SK-N-SH (cell line): ENCODE measurements around the gene DRD2. TPM values are rescaled to one million over a fixed set of nuclear protein-coding genes. Genes with fewer than 3 reads are reported as not detected.

Experiments
- CTCF ChIA-PET: fragments of 300-600, 350-600 bp; formaldehyde crosslinking; extraction: SDS; loops from one replicate; lab custom pipeline; 2021; lab: Yijun Ruan, JAX
- POLR2A ChIA-PET: fragments of 350-600 bp; sonication (Branson Sonifier 250); formaldehyde crosslinking; extraction: SDS; loops from one replicate; lab custom pipeline; 2020; ENCODE audit warnings: antibody characterized with exemption, inconsistent platforms; lab: Yijun Ruan, JAX
- DNase-seq: peaks from one replicate; pipeline ENCODE4 v3.0.0; 2012
- H2AFZ ChIP-seq: fragments of 200-600 bp; sonication (generic); 2 replicates; pipeline ENCODE4 v1.8.1; 2016; ENCODE audit warnings: antibody characterized with exemption, mild to moderate bottlenecking, low read depth
- H3F3A ChIP-seq: fragments of 200-600 bp; sonication (generic); replicated peaks from 2 replicates; pipeline ENCODE3; 2016; ENCODE audit warnings: antibody characterized with exemption, mild to moderate bottlenecking; ENCODE audit not compliant: insufficient read depth
- H3K27ac ChIP-seq, 2 experiments: fragments of 200-500 bp in 1 of 2; fragments of 200-600 bp in 1 of 2; sonication (Bioruptor generic) in 1 of 2; sonication (generic), shearing (Covaris generic) in 1 of 2; 2 replicates each; pipeline versions ENCODE4 v1.5.1 to v1.6.1; 2014 to 2016; ENCODE audit warnings: low read depth in 2 of 2, inconsistent platforms in 1 of 2, low read length in 1 of 2, mild to moderate bottlenecking in 1 of 2, mixed read lengths in 1 of 2
- H3K27me3 ChIP-seq: fragments of 200-600 bp; sonication (generic), shearing (Covaris generic); 2 replicates; pipeline ENCODE4 v1.6.1; 2016; ENCODE audit warnings: mixed run types; ENCODE audit not compliant: insufficient read depth
- H3K36me3 ChIP-seq, 2 experiments: fragments of 200-500 bp in 1 of 2; fragments of 200-600 bp in 1 of 2; sonication (Bioruptor generic) in 1 of 2; sonication (generic) in 1 of 2; replicated peaks in 1 of 2; 2 replicates each; pipeline versions ENCODE3 to v1.5.1; 2014 to 2016; ENCODE audit warnings: low read length in 1 of 2, mild to moderate bottlenecking in 1 of 2; ENCODE audit not compliant: insufficient read depth in 2 of 2, control insufficient read depth in 1 of 2
- H3K4me1 ChIP-seq, 2 experiments: fragments of 200-500 bp in 1 of 2; fragments of 200-600 bp in 1 of 2; sonication (Bioruptor generic) in 1 of 2; sonication (generic), shearing (Covaris generic) in 1 of 2; 2 replicates each; pipeline versions ENCODE4 v1.5.1 to v1.6.1; 2014 to 2016; ENCODE audit warnings: low read depth in 1 of 2, low read length in 1 of 2, mixed run types in 1 of 2; ENCODE audit not compliant: insufficient read depth in 2 of 2, control insufficient read depth in 1 of 2
- H3K4me2 ChIP-seq: fragments of 200-600 bp; sonication (generic), shearing (Covaris generic); 2 replicates; pipeline ENCODE4 v1.6.1; 2017; ENCODE audit warnings: mixed run types
- H3K4me3 ChIP-seq, 2 experiments: fragments of 200-500 bp in 1 of 2; fragments of 200-600 bp in 1 of 2; sonication (Bioruptor generic) in 1 of 2; sonication (generic), shearing (Covaris generic) in 1 of 2; 2 replicates each; pipeline versions ENCODE4 v1.5.1 to v1.8.1; 2014 to 2016; ENCODE audit warnings: low read depth in 2 of 2, inconsistent platforms in 1 of 2, low read length in 1 of 2, mild to moderate bottlenecking in 1 of 2, mixed read lengths in 1 of 2, moderate library complexity in 1 of 2
- H3K79me2 ChIP-seq: fragments of 200-600 bp; sonication (generic); 2 replicates; pipeline ENCODE4 v1.8.1; 2017; ENCODE audit warnings: mild to moderate bottlenecking; ENCODE audit not compliant: insufficient read depth
- H3K9ac ChIP-seq: fragments of 200-600 bp; sonication (generic); 2 replicates; pipeline ENCODE4 v1.6.1; 2017; ENCODE audit warnings: mixed run types
- H3K9me2 ChIP-seq: fragments of 200-600 bp; sonication (generic); 2 replicates; pipeline ENCODE4 v1.6.1; 2017; ENCODE audit warnings: mixed run types
- H3K9me3 ChIP-seq: fragments of 200-600 bp; sonication (generic); 2 replicates; pipeline ENCODE4 v1.6.1; 2017; ENCODE audit warnings: mixed run types, mild to moderate bottlenecking, moderate library complexity
- H4K20me1 ChIP-seq: fragments of 200-600 bp; sonication (generic); 2 replicates; pipeline ENCODE4 v1.6.1; 2017; ENCODE audit warnings: mild to moderate bottlenecking, mixed run types; ENCODE audit not compliant: insufficient read depth
- IRF3 ChIP-seq: fragments of 150-350 bp; IDR thresholded peaks from 2 replicates; pipeline ENCODE4 v1.6.1; 2016; ENCODE audit warnings: mild to moderate bottlenecking, low read depth, low read length
- PBX3 ChIP-seq: IDR thresholded peaks from 2 replicates; pipeline ENCODE4; 2012
- REST ChIP-seq: IDR thresholded peaks from 2 replicates; pipeline ENCODE4 v1.6.1; 2012; ENCODE audit warnings: mild to moderate bottlenecking, low read depth, low read length, moderate library complexity
- RFX5 ChIP-seq: IDR thresholded peaks from 2 replicates; pipeline ENCODE4 v1.6.1; 2012; ENCODE audit warnings: mild to moderate bottlenecking, improper control_type of control experiment, low read length
- USF2 ChIP-seq: fragments of 150-350 bp; IDR thresholded peaks from 2 replicates; pipeline ENCODE4 v1.6.1; 2017; ENCODE audit warnings: antibody characterized with exemption, low read length, low read depth, borderline replicate concordance
- WGBS: methylation state at CpG from one replicate; pipeline ENCODE4 v1.1.6; 2017; ENCODE audit warnings: low lambda C conversion rate; 5-methylcytosine and 5-hydroxymethylcytosine counted together
- polyA plus RNA-seq, 3 experiments: library from polyadenylated mRNA; depleted of rRNA; stranded (reverse); fragments of >200 nt; gene quantifications; 2 replicates each; pipeline ENCODE4 v1.2.3, GENCODE V29; 2012

DRD2 gene
- polyA plus RNA-seq, 1 of the 3 experiments (the other 2 are of a cell fraction), result 0.10 TPM

GRCh38 chr11:113476553-113476952, 1.4 kb upstream of the DRD2 start (continued):
- TF ChIP-seq USF2 (no peak), PBX3 (no peak)

GRCh38 chr11:113474362-113475159, 637 bp downstream of the DRD2 start:
- peak; percentile 98 for TF ChIP-seq REST
- no peak for TF ChIP-seq IRF3
- no peak for TF ChIP-seq RFX5
- TF ChIP-seq, all 33 proteins: peak for 1
- WGBS, result 35% methylated on average over 16 of the region's 70 CpGs
- Histone ChIP-seq H3K27me3 (peaks cover 12% of the 10 kb centered on the region; the same call in 1 of the 2 replicates), H4K20me1 (no peaks in the 10 kb centered on the region), H3K4me3 (peak overlapping the region in 1 of 2 experiments; percentile 50; a peak in 2 of 4 replicates), H3K36me3 (no peaks in the 10 kb centered on the region), H3K4me1 (peaks cover 0 to 42% of the 10 kb centered on the region in 2 experiments; a peak in 1 of 4 replicates), H2AFZ (no peak overlapping the region), H3F3A (no peaks in the 10 kb centered on the region), H3K9me2 (no peaks in the 10 kb centered on the region), H3K79me2 (no peaks in the 10 kb centered on the region), H3K27ac (peak overlapping the region in 1 of 2 experiments; percentile 58; a peak in 1 of 4 replicates), H3K9ac (no peak overlapping the region), H3K4me2 (peak overlapping the region; percentile 63; the same call in 1 of the 2 replicates), H3K9me3 (no peaks in the 10 kb centered on the region)
- ChIA-PET CTCF (interaction anchor here (0.7 to 1.5 kb wide), 5 partner anchors 22 to 787 kb away, joined by 3 read pairs; no protein-coding TSS in a partner anchor), POLR2A (interaction anchor here (1.0 kb wide), 1 partner anchor 161 kb away, joined by 3 read pairs; no protein-coding TSS in a partner anchor)
- peak; percentile 87 for DNase-seq
